Sigmoid colon (tissue), 4 donors: ENCODE data around the gene GDPD1.

Experiments used
- EP300 ChIP-seq, 4 donors: sonication (generic); formaldehyde crosslinking; IDR thresholded peaks; one replicate each; pipeline ENCODE4 v1.6.1; 2017; ENCODE audit warnings: antibody characterized with exemption in 4 of 4
- TF ChIP-seq, protein P1 (sequence below), 4 experiments: fragments of 450-650 bp in 3 of 4; fragments of 200-600 bp in 1 of 4; IDR thresholded peaks; one replicate each; pipeline ENCODE4 v1.5.1; 2016 to 2019; ENCODE audit warnings: antibody characterized with exemption in 4 of 4, mild to moderate bottlenecking in 3 of 4, moderate library complexity in 2 of 4

DNA sequence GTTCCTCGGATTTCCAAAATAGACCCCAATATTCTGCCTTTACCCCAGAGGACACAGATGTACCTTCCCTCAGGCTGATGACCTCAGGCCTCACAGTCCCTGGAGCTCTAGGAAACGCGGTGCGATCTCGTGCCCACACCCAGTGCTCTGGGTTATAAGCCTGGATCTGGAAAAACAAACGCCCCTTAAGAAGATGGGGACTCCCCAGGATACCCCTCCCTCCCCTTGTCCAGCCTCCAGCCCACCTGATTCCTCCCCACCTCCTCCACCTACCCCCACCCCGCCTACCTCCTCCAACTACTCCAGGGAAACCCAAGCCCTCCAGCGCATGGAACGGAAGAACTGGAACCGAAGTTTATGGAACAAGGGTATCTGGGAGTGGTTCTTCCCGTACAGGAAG lies 45.6 kb upstream of the GDPD1 start:
- TF ChIP-seq, protein P1, sequence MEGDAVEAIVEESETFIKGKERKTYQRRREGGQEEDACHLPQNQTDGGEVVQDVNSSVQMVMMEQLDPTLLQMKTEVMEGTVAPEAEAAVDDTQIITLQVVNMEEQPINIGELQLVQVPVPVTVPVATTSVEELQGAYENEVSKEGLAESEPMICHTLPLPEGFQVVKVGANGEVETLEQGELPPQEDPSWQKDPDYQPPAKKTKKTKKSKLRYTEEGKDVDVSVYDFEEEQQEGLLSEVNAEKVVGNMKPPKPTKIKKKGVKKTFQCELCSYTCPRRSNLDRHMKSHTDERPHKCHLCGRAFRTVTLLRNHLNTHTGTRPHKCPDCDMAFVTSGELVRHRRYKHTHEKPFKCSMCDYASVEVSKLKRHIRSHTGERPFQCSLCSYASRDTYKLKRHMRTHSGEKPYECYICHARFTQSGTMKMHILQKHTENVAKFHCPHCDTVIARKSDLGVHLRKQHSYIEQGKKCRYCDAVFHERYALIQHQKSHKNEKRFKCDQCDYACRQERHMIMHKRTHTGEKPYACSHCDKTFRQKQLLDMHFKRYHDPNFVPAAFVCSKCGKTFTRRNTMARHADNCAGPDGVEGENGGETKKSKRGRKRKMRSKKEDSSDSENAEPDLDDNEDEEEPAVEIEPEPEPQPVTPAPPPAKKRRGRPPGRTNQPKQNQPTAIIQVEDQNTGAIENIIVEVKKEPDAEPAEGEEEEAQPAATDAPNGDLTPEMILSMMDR (IDR thresholded peaks at IDR 0.05), result no peak
- TF ChIP-seq EP300 (IDR thresholded peaks at IDR 0.05), result no peak
